GM12892 (cell line): ENCODE results near the gene INHBC.

Experiments
- POLR2AphosphoS5 ChIP-seq: IDR thresholded peaks from 2 replicates; pipeline ENCODE4 v1.6.1; 2011; ENCODE audit warnings: low read depth, low read length, control low read depth
- TAF1 ChIP-seq: IDR thresholded peaks from 2 replicates; pipeline ENCODE4 v1.6.1; 2011; ENCODE audit warnings: low read depth, mild to moderate bottlenecking, control low read depth, low read length, borderline replicate concordance

DNA sequence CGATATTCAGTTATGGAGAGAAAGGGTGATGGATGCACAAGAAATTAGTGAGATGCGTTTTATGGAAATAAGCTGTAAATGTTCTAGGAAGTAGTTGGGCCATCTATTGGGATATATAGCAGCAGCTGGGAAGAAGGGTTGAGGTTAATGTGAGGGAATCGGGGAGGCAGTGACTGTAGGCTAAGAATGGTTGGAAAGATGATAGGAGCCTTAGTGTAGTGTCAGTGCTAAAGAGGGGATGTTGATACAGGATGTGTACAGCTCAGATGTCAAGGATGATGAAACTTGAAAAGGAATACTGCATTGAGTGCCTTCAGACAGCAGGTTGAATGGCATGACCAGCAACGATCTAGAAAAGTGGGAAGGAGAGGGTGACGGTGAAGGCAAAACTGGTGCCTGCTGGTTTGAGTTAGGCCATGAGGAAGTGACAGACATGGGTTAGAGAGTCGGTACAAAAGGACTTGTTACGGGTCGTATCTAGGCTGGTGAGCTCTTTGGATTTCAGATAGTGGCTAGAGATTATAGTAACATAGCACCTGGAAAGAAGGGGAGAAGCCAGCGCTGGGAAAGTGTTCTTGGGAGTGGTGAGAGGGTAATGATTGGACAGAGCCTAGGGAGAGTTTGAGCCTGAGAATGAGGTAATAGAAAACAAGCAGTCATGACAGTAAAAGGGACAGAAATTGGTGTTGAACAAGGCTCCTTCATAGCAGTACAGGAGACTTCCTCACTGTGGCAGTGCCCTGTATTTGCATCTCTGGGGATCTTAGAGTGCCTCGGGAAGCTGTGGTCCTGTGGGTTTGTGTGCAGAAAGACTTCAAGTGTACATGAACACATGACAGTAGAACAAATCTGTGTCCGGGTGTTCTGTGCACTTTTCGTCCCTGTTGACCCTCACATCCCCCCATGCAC lies 62.9 kb downstream of the INHBC start:
- no peak for TF ChIP-seq TAF1
- TF ChIP-seq POLR2AphosphoS5, result no peak
